ENCODE data around the gene CPVL. TPM values are rescaled to one million over a fixed set of nuclear protein-coding genes. Genes with fewer than 3 reads are reported as not detected.

The CPVL gene
- total RNA-seq, 1 experiment from 2014 or later = 26.9 TPM

DNA sequence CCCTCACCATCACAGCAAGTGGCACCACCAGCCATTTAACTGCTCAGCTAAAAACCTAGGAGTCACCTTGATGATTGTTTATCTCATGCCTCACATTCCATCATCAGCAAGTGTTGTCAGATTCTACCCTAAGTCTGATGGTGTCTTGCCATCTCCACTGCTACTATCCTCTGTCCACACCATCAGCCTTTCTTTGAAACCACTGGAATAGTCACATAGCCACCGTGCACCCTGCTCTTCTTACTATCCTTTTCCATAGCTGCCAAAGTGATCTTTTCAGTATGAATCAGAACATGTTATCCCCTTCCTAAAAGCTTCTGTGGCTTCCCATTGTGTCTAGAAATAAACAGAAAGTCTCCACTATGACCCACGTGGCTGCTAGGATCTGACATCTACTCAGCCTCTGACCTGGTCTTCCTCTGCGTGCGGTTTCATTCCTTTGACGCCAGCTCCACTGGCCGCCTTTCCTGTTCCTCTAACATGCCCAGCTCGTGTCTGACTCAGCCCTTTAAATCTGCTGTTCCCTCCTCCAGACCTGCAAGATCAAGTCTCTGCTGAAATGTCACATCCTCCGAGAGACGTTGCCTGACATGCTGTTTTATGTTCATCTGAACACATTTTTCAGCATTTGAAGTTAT lies 31.7 kb upstream of the CPVL start:
- H3K4me1 ChIP-seq (ENCODE audit: insufficient read depth, low read length) = no peaks in the 10 kb centered on the region
- no CpG with 5 or more reads among the region's 9 CpGs for WGBS (ENCODE audit: extremely low coverage, insufficient read length, low lambda C conversion rate)
- no peak overlapping the region for H3K4ac ChIP-seq (ENCODE audit: low read depth, low read length)
- Mint-ChIP-seq H3K36me3 (ENCODE audit: insufficient read depth in 1 of 3, low read depth in 3 of 3) (peaks cover 0 to 4% (median 0%) of the 10 kb centered on the region in 3 experiments; a peak in 2 of 7 replicates), H3K4me3 (no peak overlapping the region), H3K27ac (no peak overlapping the region), H3K27me3 (ENCODE audit: low read depth) (no peaks in the 10 kb centered on the region; the same call in 1 of the 2 replicates), H3K4me1 (peaks cover 0 to 4% of the 10 kb centered on the region in 2 experiments; a peak in 1 of 4 replicates), H3K9me3 (peaks cover 2 to 4% of the 10 kb centered on the region in 2 experiments; a peak in 2 of 5 replicates)
- H2BK12ac ChIP-seq (ENCODE audit: insufficient read length, low read depth, low read length) = no peak overlapping the region
- H3K9me3 ChIP-seq (ENCODE audit: control insufficient read depth, low read depth, low read length) = no peaks in the 10 kb centered on the region
- no peak overlapping the region for H2BK20ac ChIP-seq (ENCODE audit: low read depth, low read length, poor library complexity, severe bottlenecking)
- H2AFZ ChIP-seq (ENCODE audit: low read length) = no peak overlapping the region
- no peak overlapping the region for H3K14ac ChIP-seq (ENCODE audit: insufficient read depth, low read length)
- TF ChIP-seq, protein P1, sequence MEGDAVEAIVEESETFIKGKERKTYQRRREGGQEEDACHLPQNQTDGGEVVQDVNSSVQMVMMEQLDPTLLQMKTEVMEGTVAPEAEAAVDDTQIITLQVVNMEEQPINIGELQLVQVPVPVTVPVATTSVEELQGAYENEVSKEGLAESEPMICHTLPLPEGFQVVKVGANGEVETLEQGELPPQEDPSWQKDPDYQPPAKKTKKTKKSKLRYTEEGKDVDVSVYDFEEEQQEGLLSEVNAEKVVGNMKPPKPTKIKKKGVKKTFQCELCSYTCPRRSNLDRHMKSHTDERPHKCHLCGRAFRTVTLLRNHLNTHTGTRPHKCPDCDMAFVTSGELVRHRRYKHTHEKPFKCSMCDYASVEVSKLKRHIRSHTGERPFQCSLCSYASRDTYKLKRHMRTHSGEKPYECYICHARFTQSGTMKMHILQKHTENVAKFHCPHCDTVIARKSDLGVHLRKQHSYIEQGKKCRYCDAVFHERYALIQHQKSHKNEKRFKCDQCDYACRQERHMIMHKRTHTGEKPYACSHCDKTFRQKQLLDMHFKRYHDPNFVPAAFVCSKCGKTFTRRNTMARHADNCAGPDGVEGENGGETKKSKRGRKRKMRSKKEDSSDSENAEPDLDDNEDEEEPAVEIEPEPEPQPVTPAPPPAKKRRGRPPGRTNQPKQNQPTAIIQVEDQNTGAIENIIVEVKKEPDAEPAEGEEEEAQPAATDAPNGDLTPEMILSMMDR (conservative IDR thresholded peaks at IDR 0.05) = no peak
- no peaks in the 10 kb centered on the region for H3K79me1 ChIP-seq (ENCODE audit: insufficient read depth, low read depth, low read length, poor library complexity, severe bottlenecking)
- no peak overlapping the region for H3K4me2 ChIP-seq (ENCODE audit: insufficient read depth, insufficient read length, low read length)
- no peak overlapping the region for H2BK120ac ChIP-seq (ENCODE audit: low read depth, low read length, poor library complexity, severe bottlenecking)
- no peak overlapping the region for H2BK15ac ChIP-seq (ENCODE audit: low read depth, low read length)
- no peak overlapping the region for H3K9ac ChIP-seq (ENCODE audit: extremely low read depth, insufficient read length, low read length)
- no peak overlapping the region for H3K23ac ChIP-seq (ENCODE audit: insufficient read length, low read depth, low read length)
- H3K18ac ChIP-seq (ENCODE audit: insufficient read length, low read depth, low read length) = no peak overlapping the region
- H3K23me2 ChIP-seq (ENCODE audit: insufficient read length, low read depth, low read length, poor library complexity, severe bottlenecking) = no peaks in the 10 kb centered on the region
- no peak overlapping the region for H3T11ph ChIP-seq (ENCODE audit: low read length)
- H3K79me2 ChIP-seq (ENCODE audit: insufficient read depth, low read length) = no peaks in the 10 kb centered on the region
- no peak overlapping the region for H2BK5ac ChIP-seq (ENCODE audit: insufficient read length, low read length)
- no peak overlapping the region for H3K27ac ChIP-seq (ENCODE audit: insufficient read length, low read depth, low read length)
- no peak for DNase-seq
- H4K5ac ChIP-seq (ENCODE audit: insufficient read length, low read depth, low read length) = no peak overlapping the region
- no peak overlapping the region for H3K56ac ChIP-seq (ENCODE audit: insufficient read length, low read depth, low read length)
- no peak overlapping the region for H4K91ac ChIP-seq (ENCODE audit: insufficient read length, low read depth, low read length)
- no peaks in the 10 kb centered on the region for H4K20me1 ChIP-seq (ENCODE audit: control insufficient read depth, insufficient read depth, insufficient read length)
- H2AK5ac ChIP-seq (ENCODE audit: insufficient read length, low read length) = no peak overlapping the region
- H3K27me3 ChIP-seq (ENCODE audit: insufficient read depth, low read length) = no peaks in the 10 kb centered on the region
- H4K8ac ChIP-seq (replicated peaks; ENCODE audit: insufficient read length, low read depth, low read length) = no peak overlapping the region

All from H9 (cell line).